ENCODE measurements around the gene CRKL. TPM values are rescaled to one million over a fixed set of nuclear protein-coding genes. Genes with fewer than 3 reads are reported as not detected.
A peak's percentile ranks its signal among the peaks of the same experiment; 100 is the strongest.
"Not testable (repeated sequence)": the region's sequence is repeated elsewhere in the genome, so short reads cannot be mapped to it uniquely, and the experiment has no call there.

CRKL gene
- total and polyA plus RNA-seq, 2 donors (not counting 1 experiment from before 2014, with no cell fraction given) = 17.1 to 76.7 TPM

DNA sequence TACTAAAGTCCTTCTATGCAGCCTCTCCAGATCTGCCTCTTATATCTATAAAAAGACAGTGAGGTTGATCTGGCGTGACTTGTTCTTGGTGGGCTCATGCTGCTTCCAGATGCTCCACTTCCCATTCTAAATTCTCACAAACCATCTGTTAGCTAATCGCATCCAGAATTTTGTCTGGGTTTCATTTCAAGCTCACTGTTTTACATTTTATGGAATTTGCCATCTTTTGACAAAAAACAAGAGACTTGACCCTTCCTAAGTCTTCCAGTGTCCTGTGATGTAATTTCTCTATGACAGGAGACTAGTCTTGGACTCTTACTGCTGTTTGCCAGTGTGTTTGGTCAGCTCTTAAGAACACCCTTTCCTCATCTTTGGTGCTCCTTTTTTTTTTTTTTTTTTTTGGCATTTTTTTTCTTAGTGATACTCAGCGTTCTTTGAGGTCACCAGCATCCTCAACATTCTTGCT is 23.0 kb downstream of the CRKL start:
- ChIA-PET CTCF (no interaction called here), POLR2A (no interaction called here)
- TF ChIP-seq, protein P1, sequence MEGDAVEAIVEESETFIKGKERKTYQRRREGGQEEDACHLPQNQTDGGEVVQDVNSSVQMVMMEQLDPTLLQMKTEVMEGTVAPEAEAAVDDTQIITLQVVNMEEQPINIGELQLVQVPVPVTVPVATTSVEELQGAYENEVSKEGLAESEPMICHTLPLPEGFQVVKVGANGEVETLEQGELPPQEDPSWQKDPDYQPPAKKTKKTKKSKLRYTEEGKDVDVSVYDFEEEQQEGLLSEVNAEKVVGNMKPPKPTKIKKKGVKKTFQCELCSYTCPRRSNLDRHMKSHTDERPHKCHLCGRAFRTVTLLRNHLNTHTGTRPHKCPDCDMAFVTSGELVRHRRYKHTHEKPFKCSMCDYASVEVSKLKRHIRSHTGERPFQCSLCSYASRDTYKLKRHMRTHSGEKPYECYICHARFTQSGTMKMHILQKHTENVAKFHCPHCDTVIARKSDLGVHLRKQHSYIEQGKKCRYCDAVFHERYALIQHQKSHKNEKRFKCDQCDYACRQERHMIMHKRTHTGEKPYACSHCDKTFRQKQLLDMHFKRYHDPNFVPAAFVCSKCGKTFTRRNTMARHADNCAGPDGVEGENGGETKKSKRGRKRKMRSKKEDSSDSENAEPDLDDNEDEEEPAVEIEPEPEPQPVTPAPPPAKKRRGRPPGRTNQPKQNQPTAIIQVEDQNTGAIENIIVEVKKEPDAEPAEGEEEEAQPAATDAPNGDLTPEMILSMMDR (IDR thresholded peaks at IDR 0.05) = no peak
- TF ChIP-seq EZH2 (IDR thresholded peaks at IDR 0.05; ENCODE audit: borderline replicate concordance, insufficient read depth, low read depth, low read length, poor library complexity, severe bottlenecking) = no peak
- no peak overlapping the region for H3K27ac Mint-ChIP-seq
- peaks cover 68% of the 10 kb centered on the region for H3K4me1 Mint-ChIP-seq
- Histone ChIP-seq H4K20me1 (ENCODE audit: control insufficient read depth, insufficient read depth, low read length, poor library complexity, severe bottlenecking) (peaks cover 93% of the 10 kb centered on the region), H3K4me2 (replicated peaks; ENCODE audit: low read depth, low read length, poor library complexity, severe bottlenecking) (no peak overlapping the region), H3K9ac (ENCODE audit: low read length) (no peak overlapping the region), H3K9me3 (ENCODE audit: control extremely low read depth in 1 of 3, control insufficient read depth in 2 of 3, insufficient read depth in 1 of 3, low read length in 2 of 3) (no peaks in the 10 kb centered on the region), H2AFZ (ENCODE audit: insufficient read depth, low read depth, low read length, poor library complexity, severe bottlenecking) (no peak overlapping the region), H3K4me1 (ENCODE audit: control insufficient read depth in 2 of 2, insufficient read depth in 2 of 2, low read length in 2 of 2) (peaks cover 18 to 19% of the 10 kb centered on the region in 2 donors), H3K36me3 (replicated peaks in 1 of 2; ENCODE audit: control extremely low read depth in 1 of 2, control insufficient read depth in 1 of 2, extremely low read depth in 1 of 2, insufficient read depth in 2 of 2, low read length in 1 of 2) (peaks cover 5 to 28% of the 10 kb centered on the region in 2 experiments), H3K4me3 (ENCODE audit: control extremely low read depth in 1 of 5, extremely low read depth in 1 of 5, insufficient read depth in 1 of 5, low read depth in 2 of 5, low read length in 4 of 5) (no peak overlapping the region), H3K79me2 (ENCODE audit: control insufficient read depth, insufficient read depth, low read length) (peaks cover 98% of the 10 kb centered on the region), H3K27ac (ENCODE audit: low read length in 2 of 2) (no peak overlapping the region), H3K27me3 (replicated peaks in 1 of 4; ENCODE audit: control extremely low read depth in 1 of 4, control insufficient read depth in 3 of 4, insufficient read depth in 4 of 4, low read length in 3 of 4) (no peaks in the 10 kb centered on the region)
- H3K4me3 Mint-ChIP-seq = no peak overlapping the region
- no peaks in the 10 kb centered on the region for H3K27me3 Mint-ChIP-seq
- ATAC-seq (ENCODE audit: low read depth) (no peak), DNase-seq (no peak)
- H3K9me3 Mint-ChIP-seq (ENCODE audit: insufficient read depth) = no peaks in the 10 kb centered on the region
- intact Hi-C loops (cut with micrococcal nuclease) = loop anchor here (2.0 kb wide), 1 partner anchor 13 kb away; no protein-coding TSS in a partner anchor
- WGBS (ENCODE audit: insufficient coverage) = 50% methylated on average over 1 of the region's 3 CpGs

DNA sequence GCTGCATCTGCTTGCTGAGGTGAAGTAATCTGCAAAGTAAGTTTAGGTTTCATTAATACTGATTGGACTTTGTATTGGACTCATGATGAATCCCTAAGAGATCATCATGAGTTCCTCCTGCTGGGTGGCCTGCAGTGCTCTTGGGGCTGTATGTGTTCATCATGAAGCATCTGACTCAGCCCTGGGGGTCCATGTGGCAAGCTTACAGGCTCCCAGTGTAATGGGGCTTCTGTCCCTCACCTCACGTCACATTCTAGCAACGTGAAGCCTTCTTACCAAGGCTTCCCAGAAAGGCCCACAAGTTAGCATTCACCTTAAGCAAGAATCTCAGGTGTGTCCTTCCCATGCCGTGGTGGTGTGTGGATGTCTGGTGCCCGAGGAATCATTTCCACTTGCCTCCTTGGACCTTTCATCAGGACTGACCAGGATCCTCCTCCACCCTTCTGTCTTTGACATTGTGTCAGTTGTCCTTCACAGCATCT is 23.7 kb downstream of the CRKL start:
- no peak overlapping the region for H3K9ac ChIP-seq (ENCODE audit: low read length)
- TF ChIP-seq EZH2 (IDR thresholded peaks at IDR 0.05; ENCODE audit: borderline replicate concordance, insufficient read depth, low read depth, low read length, poor library complexity, severe bottlenecking) = no peak
- TF ChIP-seq, protein P1 (IDR thresholded peaks at IDR 0.05) = no peak
- H3K4me2 ChIP-seq (replicated peaks; ENCODE audit: low read depth, low read length, poor library complexity, severe bottlenecking) = no peak overlapping the region
- Mint-ChIP-seq H3K4me1 (peaks cover 73% of the 10 kb centered on the region), H3K27me3 (no peaks in the 10 kb centered on the region), H3K27ac (no peak overlapping the region), H3K4me3 (no peak overlapping the region), H3K9me3 (ENCODE audit: insufficient read depth) (no peaks in the 10 kb centered on the region)
- ChIA-PET CTCF (no interaction called here), POLR2A (no interaction called here)
- H3K27me3 ChIP-seq (replicated peaks in 1 of 4; ENCODE audit: control extremely low read depth in 1 of 4, control insufficient read depth in 3 of 4, insufficient read depth in 4 of 4, low read length in 3 of 4) = no peaks in the 10 kb centered on the region
- peaks cover 98% of the 10 kb centered on the region for H3K79me2 ChIP-seq (ENCODE audit: control insufficient read depth, insufficient read depth, low read length)
- peaks cover 4 to 22% of the 10 kb centered on the region in 2 experiments for H3K36me3 ChIP-seq (replicated peaks in 1 of 2; ENCODE audit: control extremely low read depth in 1 of 2, control insufficient read depth in 1 of 2, extremely low read depth in 1 of 2, insufficient read depth in 2 of 2, low read length in 1 of 2)
- no peak overlapping the region for H3K27ac ChIP-seq (ENCODE audit: low read length in 2 of 2)
- DNase-seq (no peak), ATAC-seq (ENCODE audit: low read depth) (no peak)
- no peak overlapping the region for H2AFZ ChIP-seq (ENCODE audit: insufficient read depth, low read depth, low read length, poor library complexity, severe bottlenecking)
- WGBS (ENCODE audit: insufficient coverage) = 100% methylated on average over 2 of the region's 4 CpGs
- no peak overlapping the region for H3K4me3 ChIP-seq (ENCODE audit: control extremely low read depth in 1 of 5, extremely low read depth in 1 of 5, insufficient read depth in 1 of 5, low read depth in 2 of 5, low read length in 4 of 5)
- H3K4me1 ChIP-seq (ENCODE audit: control insufficient read depth in 2 of 2, insufficient read depth in 2 of 2, low read length in 2 of 2) = peaks cover 18 to 23% of the 10 kb centered on the region in 2 donors
- no peaks in the 10 kb centered on the region for H3K9me3 ChIP-seq (ENCODE audit: control extremely low read depth in 1 of 3, control insufficient read depth in 2 of 3, insufficient read depth in 1 of 3, low read length in 2 of 3)
- peaks cover 93% of the 10 kb centered on the region for H4K20me1 ChIP-seq (ENCODE audit: control insufficient read depth, insufficient read depth, low read length, poor library complexity, severe bottlenecking)
- intact Hi-C loops (cut with micrococcal nuclease) = loop anchor here (2.0 kb wide), 1 partner anchor 14 kb away; no protein-coding TSS in a partner anchor

- peaks cover 13 to 17% of the 10 kb centered on the region in 2 donors for H3K4me1 ChIP-seq (ENCODE audit: control insufficient read depth in 2 of 2, insufficient read depth in 2 of 2, low read length in 2 of 2)
- H3K9ac ChIP-seq (ENCODE audit: low read length); intact Hi-C loops (cut with micrococcal nuclease); H3K4me3 Mint-ChIP-seq; H3K27me3 Mint-ChIP-seq; H3K9me3 Mint-ChIP-seq (ENCODE audit: insufficient read depth); ATAC-seq (ENCODE audit: low read depth); H2AFZ ChIP-seq (ENCODE audit: insufficient read depth, low read depth, low read length, poor library complexity, severe bottlenecking); H3K4me2 ChIP-seq (replicated peaks; ENCODE audit: low read depth, low read length, poor library complexity, severe bottlenecking); H3K27ac Mint-ChIP-seq; H3K4me3 ChIP-seq (ENCODE audit: control extremely low read depth in 1 of 5, extremely low read depth in 1 of 5, insufficient read depth in 1 of 5, low read depth in 2 of 5, low read length in 4 of 5); CTCF ChIA-PET; H3K27me3 ChIP-seq (replicated peaks in 1 of 4; ENCODE audit: control extremely low read depth in 1 of 4, control insufficient read depth in 3 of 4, insufficient read depth in 4 of 4, low read length in 3 of 4); POLR2A ChIA-PET; DNase-seq; H3K9me3 ChIP-seq (ENCODE audit: control extremely low read depth in 1 of 3, control insufficient read depth in 2 of 3, insufficient read depth in 1 of 3, low read length in 2 of 3): not testable (repeated sequence)
- H4K20me1 ChIP-seq (ENCODE audit: control insufficient read depth, insufficient read depth, low read length, poor library complexity, severe bottlenecking) = peaks cover 93% of the 10 kb centered on the region
- WGBS (ENCODE audit: insufficient coverage) = 95% methylated on average over 4 of the region's 7 CpGs
- H3K4me1 Mint-ChIP-seq = peaks cover 70% of the 10 kb centered on the region
- peak overlapping the region in 1 of 2 donors; percentile 27 for H3K27ac ChIP-seq (ENCODE audit: low read length in 2 of 2)
- H3K79me2 ChIP-seq (ENCODE audit: control insufficient read depth, insufficient read depth, low read length) = peaks cover 98% of the 10 kb centered on the region
- peaks cover 0 to 13% of the 10 kb centered on the region in 2 experiments for H3K36me3 ChIP-seq (replicated peaks in 1 of 2; ENCODE audit: control extremely low read depth in 1 of 2, control insufficient read depth in 1 of 2, extremely low read depth in 1 of 2, insufficient read depth in 2 of 2, low read length in 1 of 2)
Measured at GRCh38 chr22:20942203-20942902, 25.1 kb downstream of the CRKL start.
